Activated naive CD8-positive, alpha-beta T cell (primary cell): ENCODE results near the gene ELOVL3.

Experiments used
- H3K27ac Mint-ChIP-seq: one replicate; pipeline ENCODE4 v1.8.0; 2021; ENCODE audit warnings: mixed read lengths
- H3K27me3 Mint-ChIP-seq: one replicate; pipeline ENCODE4 v1.8.0; 2021; ENCODE audit warnings: mixed read lengths
- H3K36me3 Mint-ChIP-seq: one replicate; pipeline ENCODE4 v1.8.0; 2021; ENCODE audit warnings: mixed read lengths
- H3K4me1 Mint-ChIP-seq: one replicate; pipeline ENCODE4 v1.8.0; 2021; ENCODE audit warnings: low read depth, mixed read lengths
- H3K4me3 Mint-ChIP-seq: one replicate; pipeline ENCODE4 v1.8.0; 2021; ENCODE audit warnings: mild to moderate bottlenecking, mixed read lengths
- H3K9me3 Mint-ChIP-seq: one replicate; pipeline ENCODE4 v1.8.0; 2021; ENCODE audit warnings: low read depth, mixed read lengths

Gene ELOVL3

DNA sequence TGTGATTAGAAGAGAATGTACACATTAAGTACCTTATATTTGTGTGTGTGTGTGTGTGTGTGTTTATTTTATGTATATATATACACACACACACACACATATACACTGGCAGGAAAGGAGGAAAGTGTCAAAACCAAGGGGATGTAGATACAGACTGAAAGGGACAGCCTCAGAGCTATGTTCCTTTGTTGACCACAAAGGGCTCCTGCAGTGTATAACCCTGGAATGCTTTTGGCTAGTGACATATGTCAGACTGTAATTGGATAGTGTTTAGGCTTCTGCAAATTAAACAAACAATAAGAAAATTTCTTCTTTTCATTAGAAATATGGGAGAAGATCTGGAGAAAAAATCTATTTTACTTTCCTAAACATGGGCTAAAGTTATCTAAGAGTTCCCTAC lies 35.1 kb downstream of the ELOVL3 start:
- H3K4me3 Mint-ChIP-seq = no peak overlapping the region
- peaks cover 27% of the 10 kb centered on the region for H3K4me1 Mint-ChIP-seq
- no peak overlapping the region for H3K27ac Mint-ChIP-seq
- H3K36me3 Mint-ChIP-seq = peaks cover 12% of the 10 kb centered on the region
- no peaks in the 10 kb centered on the region for H3K9me3 Mint-ChIP-seq
- H3K27me3 Mint-ChIP-seq = no peaks in the 10 kb centered on the region

DNA sequence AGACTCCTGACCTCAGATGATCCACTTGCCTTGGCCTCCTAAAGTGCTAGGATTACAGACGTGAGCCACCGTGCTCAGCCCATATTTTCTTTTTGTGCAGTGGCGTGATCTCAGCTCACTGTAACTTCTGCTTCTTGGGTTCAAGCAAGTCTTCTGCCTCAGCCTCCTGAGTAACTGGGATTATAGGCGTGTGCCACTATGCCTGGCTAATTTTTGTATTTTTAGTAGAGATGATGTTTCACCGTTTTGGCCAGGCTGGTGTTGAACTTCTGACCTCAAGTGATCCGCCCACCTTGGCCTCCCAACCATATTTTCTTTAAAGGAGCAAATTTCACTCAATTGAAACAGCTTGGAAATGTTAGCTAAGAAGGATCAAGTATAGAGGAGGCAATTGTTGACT lies 35.7 kb downstream of the ELOVL3 start:
- Mint-ChIP-seq H3K9me3 (no peaks in the 10 kb centered on the region), H3K36me3 (peaks cover 12% of the 10 kb centered on the region), H3K27ac (no peak overlapping the region), H3K4me3 (no peak overlapping the region), H3K27me3 (no peaks in the 10 kb centered on the region), H3K4me1 (peaks cover 33% of the 10 kb centered on the region)

- no peak overlapping the region for H3K27ac Mint-ChIP-seq
- peaks cover 14% of the 10 kb centered on the region for H3K36me3 Mint-ChIP-seq
- peaks cover 41% of the 10 kb centered on the region for H3K4me1 Mint-ChIP-seq
- H3K4me3 Mint-ChIP-seq = no peak overlapping the region
- no peaks in the 10 kb centered on the region for H3K9me3 Mint-ChIP-seq
- H3K27me3 Mint-ChIP-seq = no peaks in the 10 kb centered on the region
Observed at GRCh38 chr10:102262744-102263370, 36.8 kb downstream of the ELOVL3 start.

- Mint-ChIP-seq H3K4me1 (peaks cover 56% of the 10 kb centered on the region), H3K27me3 (no peaks in the 10 kb centered on the region), H3K27ac (no peak overlapping the region), H3K4me3 (no peak overlapping the region), H3K9me3 (no peaks in the 10 kb centered on the region), H3K36me3 (peaks cover 14% of the 10 kb centered on the region)
Observed at GRCh38 chr10:102264371-102264770, 38.3 kb downstream of the ELOVL3 start.

DNA sequence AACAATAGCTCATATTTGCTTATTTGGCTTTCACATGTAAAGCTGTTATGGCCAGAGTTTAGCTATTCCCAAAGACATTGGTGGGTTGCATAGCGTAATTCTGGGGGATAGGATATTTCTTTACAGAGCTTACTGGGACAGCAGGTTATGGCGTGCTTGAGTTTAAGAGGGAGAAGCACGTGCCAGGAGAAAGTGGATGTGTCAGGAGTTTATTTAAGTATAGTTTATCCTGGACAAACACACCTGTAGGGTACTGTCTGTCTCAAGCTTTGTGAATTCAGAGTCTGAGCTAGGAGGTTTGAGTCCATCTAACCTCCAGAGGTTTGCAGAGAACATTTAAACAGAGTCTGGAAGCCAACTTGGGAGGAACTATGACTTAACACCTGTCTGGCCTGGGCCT lies 40.6 kb downstream of the ELOVL3 start:
- no peak overlapping the region for H3K4me3 Mint-ChIP-seq
- peak overlapping the region; percentile 76 for H3K27ac Mint-ChIP-seq
- H3K4me1 Mint-ChIP-seq = peaks cover 62% of the 10 kb centered on the region
- peaks cover 11% of the 10 kb centered on the region for H3K36me3 Mint-ChIP-seq
- H3K27me3 Mint-ChIP-seq = no peaks in the 10 kb centered on the region
- no peaks in the 10 kb centered on the region for H3K9me3 Mint-ChIP-seq

DNA sequence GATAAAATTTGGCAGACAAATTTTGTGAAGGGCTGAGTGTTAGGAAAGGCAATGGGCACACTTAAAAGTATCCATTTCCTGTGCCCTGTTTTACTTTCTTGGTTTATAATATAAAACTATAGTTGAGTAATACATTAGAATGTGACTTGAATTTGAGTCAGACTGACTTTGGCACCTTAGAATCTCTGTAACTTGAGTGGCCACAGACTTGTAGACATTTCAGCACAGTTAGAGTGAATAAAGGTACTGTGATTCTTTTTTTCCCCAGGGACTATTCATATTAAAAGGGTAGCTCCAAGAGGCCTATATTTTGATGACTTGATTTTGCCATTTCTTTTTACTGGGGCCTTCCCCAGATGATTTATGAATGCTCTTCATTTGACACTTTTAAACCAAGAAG lies 41.6 kb downstream of the ELOVL3 start:
- Mint-ChIP-seq H3K27me3 (no peaks in the 10 kb centered on the region), H3K4me3 (peak overlapping the region; percentile 14), H3K4me1 (peaks cover 62% of the 10 kb centered on the region), H3K27ac (peak overlapping the region; percentile 76), H3K36me3 (peaks cover 5% of the 10 kb centered on the region), H3K9me3 (no peaks in the 10 kb centered on the region)

- Mint-ChIP-seq H3K9me3 (no peaks in the 10 kb centered on the region), H3K4me1 (peaks cover 59% of the 10 kb centered on the region), H3K36me3 (peaks cover 2% of the 10 kb centered on the region), H3K27me3 (no peaks in the 10 kb centered on the region), H3K27ac (peak overlapping the region; percentile 76), H3K4me3 (peak overlapping the region; percentile 14)
Observed at GRCh38 chr10:102268375-102268888, 42.3 kb downstream of the ELOVL3 start.

- no peak overlapping the region for H3K4me3 Mint-ChIP-seq
Observed at GRCh38 chr10:102269017-102269416, 42.9 kb downstream of the ELOVL3 start.

DNA sequence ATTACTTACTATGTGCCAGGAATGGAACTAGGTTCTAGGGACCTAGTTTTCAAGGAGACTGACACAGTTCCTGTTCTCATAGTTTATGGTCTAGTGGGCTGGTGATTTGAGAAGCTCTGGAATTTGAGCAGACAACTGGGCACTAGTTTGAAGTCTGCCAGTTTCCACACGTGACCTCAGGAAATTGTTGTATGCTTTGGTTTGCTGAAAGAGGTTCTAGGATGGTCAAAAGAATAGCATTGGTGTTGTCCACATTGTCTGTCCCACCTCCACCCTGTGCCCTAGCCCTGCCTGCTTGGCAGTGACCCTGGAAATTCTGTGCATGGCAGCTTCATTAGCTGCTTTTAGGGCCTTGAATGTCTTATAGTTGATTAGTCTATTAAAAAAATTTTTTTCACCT lies 48.0 kb downstream of the ELOVL3 start:
- H3K36me3 Mint-ChIP-seq = peaks cover 3% of the 10 kb centered on the region
- no peaks in the 10 kb centered on the region for H3K27me3 Mint-ChIP-seq
- H3K9me3 Mint-ChIP-seq = no peaks in the 10 kb centered on the region
- H3K27ac Mint-ChIP-seq = no peak overlapping the region
- H3K4me3 Mint-ChIP-seq = no peak overlapping the region
- H3K4me1 Mint-ChIP-seq = peaks cover 26% of the 10 kb centered on the region

More at GRCh38 chr10:102269017-102269416, 42.9 kb downstream of the ELOVL3 start:
- peaks cover 58% of the 10 kb centered on the region for H3K4me1 Mint-ChIP-seq
- H3K36me3 Mint-ChIP-seq = peaks cover 2% of the 10 kb centered on the region
- H3K9me3 Mint-ChIP-seq = no peaks in the 10 kb centered on the region
- H3K27me3 Mint-ChIP-seq = no peaks in the 10 kb centered on the region
- peak overlapping the region; percentile 76 for H3K27ac Mint-ChIP-seq

DNA sequence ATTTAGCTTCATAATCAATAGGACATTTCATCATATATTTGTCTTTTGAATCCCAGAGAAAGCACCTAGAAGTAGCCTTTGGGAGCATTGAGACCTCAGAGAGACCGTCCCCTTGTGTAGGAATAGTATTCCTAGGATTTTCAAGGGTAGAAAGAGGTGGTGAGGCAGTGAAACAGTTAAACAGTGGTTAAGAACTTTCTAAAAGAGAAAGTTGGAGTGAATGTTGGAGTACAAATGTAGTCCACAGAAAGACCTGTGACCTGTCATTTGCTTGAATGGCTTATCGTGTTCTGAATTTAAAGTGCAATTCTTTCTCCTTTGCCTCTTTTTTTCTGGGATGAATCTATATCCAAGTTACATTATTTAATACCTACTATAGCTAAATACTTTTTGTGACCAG lies 49.2 kb downstream of the ELOVL3 start:
- H3K36me3 Mint-ChIP-seq = peaks cover 3% of the 10 kb centered on the region
- no peaks in the 10 kb centered on the region for H3K9me3 Mint-ChIP-seq
- peaks cover 34% of the 10 kb centered on the region for H3K4me1 Mint-ChIP-seq
- no peaks in the 10 kb centered on the region for H3K27me3 Mint-ChIP-seq
- no peak overlapping the region for H3K4me3 Mint-ChIP-seq
- no peak overlapping the region for H3K27ac Mint-ChIP-seq

DNA sequence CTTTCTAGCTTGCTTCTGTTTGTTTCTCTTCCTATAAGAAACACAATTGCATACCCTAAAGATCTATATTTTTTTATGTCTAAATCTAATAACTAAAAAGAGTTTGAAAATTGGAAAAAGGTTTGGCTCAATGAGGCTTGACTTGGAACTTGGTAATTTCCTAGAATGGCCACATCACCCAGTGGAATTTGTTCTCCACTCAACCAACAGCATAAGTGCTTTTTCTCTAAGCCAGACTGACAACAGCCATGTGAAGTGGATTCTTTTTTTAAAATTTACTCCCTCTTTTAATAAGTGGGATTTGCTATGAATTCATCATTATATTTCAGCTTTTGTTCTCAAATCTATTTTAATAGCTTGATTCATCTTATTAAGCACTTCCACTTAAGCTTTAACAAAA lies 53.0 kb downstream of the ELOVL3 start:
- Mint-ChIP-seq H3K27ac (no peak overlapping the region), H3K27me3 (no peaks in the 10 kb centered on the region), H3K4me3 (no peak overlapping the region), H3K36me3 (peaks cover 3% of the 10 kb centered on the region), H3K9me3 (no peaks in the 10 kb centered on the region), H3K4me1 (peaks cover 46% of the 10 kb centered on the region)
